IMR-90 (cell line): ENCODE results near the gene TMEM233. TPM values are rescaled to one million over a fixed set of nuclear protein-coding genes. Genes with fewer than 3 reads are reported as not detected.

Experiments used
- ATAC-seq: fragments of 200-7000 bp; cut with Tn5 transposase; 2 replicates; pipeline ENCODE4 v1.9.1; 2020; ENCODE audit warnings: low read depth, mild to moderate bottlenecking, moderate library complexity
- BruUV-seq: library from RNA; stranded (reverse); fragments of 400-500 nt; replicated peaks from 2 replicates; lab custom pipeline; 2021; lab: Mats Ljungman, UMichigan
- CTCF ChIA-PET: fragments of 300-600 bp; formaldehyde crosslinking; extraction: SDS; loops from one replicate; lab custom pipeline; 2021; ENCODE audit warnings: antibody characterized with exemption; lab: Yijun Ruan, JAX
- POLR2A ChIA-PET: fragments of 300-600 bp; sonication (Branson Sonifier 250); formaldehyde crosslinking; loops from one replicate; lab custom pipeline; 2022; ENCODE audit warnings: antibody characterized with exemption; ENCODE audit not compliant: unreplicated experiment; lab: Charles Lee
- DNase-seq: peaks from one replicate; pipeline ENCODE4 v3.0.0; 2013
- H2AFZ ChIP-seq: replicated peaks from 2 replicates; pipeline ENCODE3; 2013; ENCODE audit warnings: low read length, mild to moderate bottlenecking; ENCODE audit not compliant: poor library complexity
- H2AK5ac ChIP-seq: 2 replicates; pipeline ENCODE4 v1.6.1; 2013; ENCODE audit warnings: low read depth, low read length, inconsistent platforms
- H2AK9ac ChIP-seq: replicated peaks from 2 replicates; pipeline ENCODE3; 2013; ENCODE audit warnings: mild to moderate bottlenecking, low read depth, low read length, moderate library complexity; ENCODE audit not compliant: poor library complexity
- H2BK120ac ChIP-seq: 2 replicates; pipeline ENCODE4 v1.6.1; 2013; ENCODE audit warnings: low read depth, low read length, inconsistent platforms
- H2BK15ac ChIP-seq: 3 replicates; pipeline ENCODE4 v1.6.1; 2013; ENCODE audit warnings: low read depth, low read length, inconsistent platforms
- H2BK20ac ChIP-seq: 2 replicates; pipeline ENCODE4 v1.6.1; 2013; ENCODE audit warnings: low read depth, mild to moderate bottlenecking, inconsistent platforms, low read length, moderate library complexity
- H2BK5ac ChIP-seq: 2 replicates; pipeline ENCODE4 v1.6.1; 2013; ENCODE audit warnings: mild to moderate bottlenecking, low read depth, low read length, inconsistent platforms; ENCODE audit not compliant: poor library complexity, severe bottlenecking
- H3K14ac ChIP-seq: replicated peaks from 2 replicates; pipeline ENCODE4 v1.6.1; 2013; ENCODE audit warnings: low read depth, low read length, inconsistent platforms
- H3K18ac ChIP-seq: 2 replicates; pipeline ENCODE4 v1.6.1; 2013; ENCODE audit warnings: low read depth, low read length, control low read depth
- H3K23ac ChIP-seq: 2 replicates; pipeline ENCODE4 v1.6.1; 2013; ENCODE audit warnings: low read depth, low read length, inconsistent platforms
- H3K27ac ChIP-seq: 2 replicates; pipeline ENCODE4 v1.5.1; 2013; ENCODE audit warnings: mild to moderate bottlenecking, control low read depth, low read length; ENCODE audit not compliant: insufficient read depth
- H3K27me3 ChIP-seq: 2 replicates; pipeline ENCODE4 v1.6.1; 2013; ENCODE audit warnings: low read length; ENCODE audit not compliant: control insufficient read depth, insufficient read depth
- H3K36me3 ChIP-seq: 2 replicates; pipeline ENCODE4 v1.6.1; 2013; ENCODE audit warnings: low read length, mixed read lengths; ENCODE audit not compliant: control insufficient read depth, insufficient read depth
- H3K4ac ChIP-seq: 2 replicates; pipeline ENCODE4 v1.6.1; 2013; ENCODE audit warnings: low read depth, low read length, inconsistent platforms
- H3K4me1 ChIP-seq: 2 replicates; pipeline ENCODE4 v1.6.1; 2013; ENCODE audit warnings: low read length, mixed read lengths; ENCODE audit not compliant: control insufficient read depth, insufficient read depth
- H3K4me2 ChIP-seq: 2 replicates; pipeline ENCODE4 v1.6.1; 2013; ENCODE audit warnings: low read depth, mild to moderate bottlenecking, control low read depth, low read length, moderate library complexity
- H3K4me3 ChIP-seq: 2 replicates; pipeline ENCODE4 v1.5.1; 2013; ENCODE audit warnings: low read depth, mild to moderate bottlenecking, control low read depth, low read length, moderate library complexity; ENCODE audit not compliant: insufficient read depth
- H3K56ac ChIP-seq: 2 replicates; pipeline ENCODE4 v1.6.1; 2013; ENCODE audit warnings: low read length, inconsistent platforms; ENCODE audit not compliant: insufficient read depth; ENCODE audit errors: extremely low read depth
- H3K79me1 ChIP-seq, 2 experiments: 2 replicates each; pipeline ENCODE4 v1.6.1; 2013; ENCODE audit warnings: low read length in 2 of 2, inconsistent platforms in 1 of 2, low read depth in 1 of 2
- H3K9ac ChIP-seq: 2 replicates; pipeline ENCODE4 v1.6.1; 2013; ENCODE audit warnings: low read depth, low read length, control low read depth
- H3K9me1 ChIP-seq: 2 replicates; pipeline ENCODE4 v1.6.1; 2013; ENCODE audit warnings: low read length, inconsistent platforms; ENCODE audit not compliant: insufficient read depth
- H3K9me3 ChIP-seq: 2 replicates; pipeline ENCODE4 v1.6.1; 2013; ENCODE audit warnings: low read length; ENCODE audit not compliant: control insufficient read depth, insufficient read depth
- H4K20me1 ChIP-seq: 2 replicates; pipeline ENCODE4 v1.6.1; 2013; ENCODE audit warnings: low read length, inconsistent platforms; ENCODE audit not compliant: insufficient read depth
- H4K5ac ChIP-seq: 2 replicates; pipeline ENCODE4 v1.6.1; 2013; ENCODE audit warnings: mild to moderate bottlenecking, low read depth, low read length, control low read depth
- H4K8ac ChIP-seq, 2 experiments: 2 replicates each; pipeline ENCODE4 v1.6.1; 2013; ENCODE audit warnings: low read depth in 2 of 2, low read length in 2 of 2, control low read depth in 1 of 2, inconsistent platforms in 1 of 2
- H4K91ac ChIP-seq: 2 replicates; pipeline ENCODE4 v1.6.1; 2013; ENCODE audit warnings: low read depth, low read length, inconsistent platforms; ENCODE audit not compliant: insufficient read depth
- MAFK ChIP-seq: IDR thresholded peaks from 2 replicates; pipeline ENCODE4 v1.6.1; 2012; ENCODE audit warnings: low read depth, low read length, improper control_type of control experiment
- SMC3 ChIP-seq: fragments of 150-350 bp; IDR thresholded peaks from 2 replicates; pipeline ENCODE4 v1.6.1; 2016; ENCODE audit warnings: low read depth, mild to moderate bottlenecking, antibody characterized with exemption, low read length, moderate library complexity
- WGBS, 2 experiments: methylation state at CpG; one replicate each; pipeline versions ENCODE4 v1.1.5 to v1.1.7; 2013; ENCODE audit warnings: missing lambda C conversion rate in 2 of 2; ENCODE audit not compliant: insufficient read length in 1 of 2; ENCODE audit errors: extremely low coverage in 2 of 2; 5-methylcytosine and 5-hydroxymethylcytosine counted together
- dilution Hi-C: fragments of 300-500 bp; cut with HindIII; formaldehyde crosslinking; loops from one replicate; pipeline ENCODE4 v1.14.3; 2018; ENCODE audit warnings: low sequenced_read_pairs; ENCODE audit not compliant: unreplicated experiment
- in situ Hi-C: fragments of 300-500 bp; cut with MboI; formaldehyde crosslinking; loops from 3 replicates; pipeline ENCODE4 v1.14.3; 2019; ENCODE audit warnings: low sequenced_read_pairs, inconsistent platforms, mixed read lengths
- intact Hi-C: fragments of 100-400 bp; cut with micrococcal nuclease; formaldehyde crosslinking; loops from 2 replicates; pipeline ENCODE4 v1.10.0; 2022
- polyA plus RNA-seq, 3 experiments: library from polyadenylated mRNA; depleted of rRNA; stranded (reverse); fragments of >200 nt; gene quantifications; 2 replicates each; pipeline ENCODE4 v1.2.3, GENCODE V29; 2012; ENCODE audit warnings: low replicate concordance in 1 of 3
- total RNA-seq: library from RNA; depleted of rRNA; stranded (reverse); fragments of >200 nt; gene quantifications from 2 replicates; pipeline ENCODE4 v1.2.3, GENCODE V29; 2012

The TMEM233 gene
- total and polyA plus RNA-seq, 2 of the 4 experiments (the other 2 are of a cell fraction): not detected

- Histone ChIP-seq H3K14ac (no peak overlapping the region), H3K4me1 (no peaks in the 10 kb centered on the region), H3K9me1 (no peaks in the 10 kb centered on the region), H3K4me3 (no peak overlapping the region), H3K27ac (no peak overlapping the region), H3K27me3 (0 out of 2 replicates have a peak, but pooled peaks cover 2% of the 10 kb centered on the region), H2BK15ac (no peak overlapping the region), H4K20me1 (no peaks in the 10 kb centered on the region), H2AK5ac (no peak overlapping the region), H4K5ac (no peak overlapping the region), H4K91ac (no peak overlapping the region), H3K36me3 (peaks cover under 1% of the 10 kb centered on the region; the same call in 1 of the 2 replicates), H2BK120ac (no peak overlapping the region), H3K4me2 (no peak overlapping the region), H3K79me1 (peaks cover 14 to 15% of the 10 kb centered on the region in 2 experiments), H3K9ac (no peak overlapping the region), H4K8ac (no peak overlapping the region), H3K23ac (no peak overlapping the region), H3K4ac (no peak overlapping the region), H2AK9ac (no peak overlapping the region), H3K18ac (no peak overlapping the region), H3K9me3 (no peaks in the 10 kb centered on the region), H2BK20ac (no peak overlapping the region), H2AFZ (no peak overlapping the region), H2BK5ac (no peak overlapping the region), H3K56ac (no peak overlapping the region)
- no CpG with 5 or more reads among the region's 2 CpGs for WGBS, 2 experiments
- dilution Hi-C loops (no loop called here), intact Hi-C loops (loop anchor here (2.0 to 5.0 kb wide), 3 partner anchors 114 to 1529 kb away; partner anchors contain the start of gene PEBP1), in situ Hi-C loops (loop anchor here (10.0 kb wide), 1 partner anchor 1262 kb away; no protein-coding TSS in a partner anchor)
- ATAC-seq (no peak), DNase-seq (no peak)
- ChIA-PET CTCF (no interaction called here), POLR2A (no interaction called here)
- TF ChIP-seq SMC3 (no peak), MAFK (peak; percentile 48)
- BruUV-seq: no TSS peak
Observed at GRCh38 chr12:119666226-119666795, 72.7 kb downstream of the TMEM233 start.
